Measurements from ENCODE around the gene PLXND1. TPM values are rescaled to one million over a fixed set of nuclear protein-coding genes. Genes with fewer than 3 reads are reported as not detected.

Gene PLXND1
- total and polyA plus RNA-seq, 9 donors: 21.6 to 120 (median 57.1) TPM

GRCh38 chr3:129569856-129570255 lies 36.6 kb downstream of the PLXND1 start:
- H3K27me3 ChIP-seq: no peaks in the 10 kb centered on the region
- intact Hi-C loops (cut with DNase I): loop anchor here in 1 of 4 donors (10.0 kb wide), 1 partner anchor 75 kb away; no protein-coding TSS in a partner anchor
- no peak for TF ChIP-seq EP300 (IDR thresholded peaks at IDR 0.05)
- TF ChIP-seq CTCF (IDR thresholded peaks at IDR 0.05): no peak
- no peak for TF ChIP-seq POLR2A (IDR thresholded peaks at IDR 0.05)
- peaks cover 9% of the 10 kb centered on the region for H3K4me1 ChIP-seq (ENCODE audit: insufficient read depth)
- H3K36me3 ChIP-seq: no peaks in the 10 kb centered on the region
- no peak overlapping the region for H3K27ac ChIP-seq
- no peak for DNase-seq
- H3K9me3 ChIP-seq: no peaks in the 10 kb centered on the region
- WGBS, 3 donors: 89 to 97% (median 91%) methylated on average over 7 of the region's 7 CpGs
- no peak overlapping the region for H3K4me3 ChIP-seq

- H3K27ac ChIP-seq: no peak overlapping the region
- H3K9me3 ChIP-seq: no peaks in the 10 kb centered on the region
- 10 to 23% (median 21%) methylated on average over 6 of the region's 6 CpGs for WGBS, 3 donors
- no peak overlapping the region for H3K4me3 ChIP-seq
- H3K36me3 ChIP-seq: no peaks in the 10 kb centered on the region
- intact Hi-C loops (cut with DNase I): loop anchor here in 1 of 4 donors (10.0 kb wide), 1 partner anchor 73 kb away; no protein-coding TSS in a partner anchor
- no peaks in the 10 kb centered on the region for H3K27me3 ChIP-seq
- TF ChIP-seq EP300 (IDR thresholded peaks at IDR 0.05) (no peak), CTCF (IDR thresholded peaks at IDR 0.05) (no peak), POLR2A (IDR thresholded peaks at IDR 0.05) (no peak)
- DNase-seq: no peak
- H3K4me1 ChIP-seq (ENCODE audit: insufficient read depth): peaks cover 9% of the 10 kb centered on the region
Measured at GRCh38 chr3:129567939-129568338, 38.5 kb downstream of the PLXND1 start.

- TF ChIP-seq CTCF (IDR thresholded peaks at IDR 0.05): no peak
- no peak for TF ChIP-seq POLR2A (IDR thresholded peaks at IDR 0.05)
- TF ChIP-seq EP300 (IDR thresholded peaks at IDR 0.05): no peak
- H3K4me1 ChIP-seq (ENCODE audit: insufficient read depth): peaks cover 9% of the 10 kb centered on the region
- no peak overlapping the region for H3K27ac ChIP-seq
- no peaks in the 10 kb centered on the region for H3K27me3 ChIP-seq
- intact Hi-C loops (cut with DNase I): loop anchor here in 1 of 4 donors (10.0 kb wide), 1 partner anchor 72 kb away; no protein-coding TSS in a partner anchor
- no peaks in the 10 kb centered on the region for H3K9me3 ChIP-seq
- WGBS, 3 donors: 21 to 48% (median 44%) methylated on average over 17 to 18 of the region's 18 CpGs
- no peaks in the 10 kb centered on the region for H3K36me3 ChIP-seq
- H3K4me3 ChIP-seq: no peak overlapping the region
- peak in 3 of 5 donors; percentile 49 to 65 (median 57) for DNase-seq
Measured at GRCh38 chr3:129567176-129567705, 39.2 kb downstream of the PLXND1 start.

GRCh38 chr3:129565902-129566301 lies 40.6 kb downstream of the PLXND1 start:
- TF ChIP-seq POLR2A (IDR thresholded peaks at IDR 0.05) (no peak), EP300 (IDR thresholded peaks at IDR 0.05) (no peak)
- Histone ChIP-seq H3K4me3 (no peak overlapping the region), H3K36me3 (no peaks in the 10 kb centered on the region), H3K4me1 (ENCODE audit: insufficient read depth) (peaks cover 17% of the 10 kb centered on the region), H3K27me3 (no peaks in the 10 kb centered on the region), H3K9me3 (no peaks in the 10 kb centered on the region), H3K27ac (no peak overlapping the region)
- 92 to 97% (median 96%) methylated on average over 7 of the region's 7 CpGs for WGBS, 3 donors
- no peak for DNase-seq
- intact Hi-C loops (cut with DNase I): loop anchor here in 1 of 4 donors (10.0 kb wide), 1 partner anchor 71 kb away; no protein-coding TSS in a partner anchor

GRCh38 chr3:129564981-129565644 lies 41.4 kb downstream of the PLXND1 start:
- no peak overlapping the region for H3K4me3 ChIP-seq
- H3K9me3 ChIP-seq: no peaks in the 10 kb centered on the region
- no peak for DNase-seq
- H3K36me3 ChIP-seq: no peaks in the 10 kb centered on the region
- H3K4me1 ChIP-seq (ENCODE audit: insufficient read depth): peaks cover 21% of the 10 kb centered on the region
- no peaks in the 10 kb centered on the region for H3K27me3 ChIP-seq
- TF ChIP-seq EP300 (IDR thresholded peaks at IDR 0.05): no peak
- no peak for TF ChIP-seq POLR2A (IDR thresholded peaks at IDR 0.05)
- TF ChIP-seq CTCF (IDR thresholded peaks at IDR 0.05): no peak
- 91 to 94% (median 93%) methylated on average over 21 of the region's 21 CpGs for WGBS, 3 donors
- H3K27ac ChIP-seq: no peak overlapping the region
- intact Hi-C loops (cut with DNase I): loop anchor here in 2 of 4 donors (5.0 to 10.0 kb wide), 3 partner anchors 32 to 73 kb away; no protein-coding TSS in a partner anchor
